Small intestine (tissue), 7 donors: Measurements from ENCODE around the gene ZNF586. TPM values are rescaled to one million over a fixed set of nuclear protein-coding genes. Genes with fewer than 3 reads are reported as not detected.
A peak's percentile ranks its signal among the peaks of the same experiment; 100 is the strongest.
"Not testable (repeated sequence)": the region's sequence is repeated elsewhere in the genome, so short reads cannot be mapped to it uniquely, and the experiment has no call there.

Source experiments
- DNase-seq, 2 donors: peaks; one replicate each; pipeline versions ENCODE4 v3.0.0 to v3.0.0-alpha.2; 2013
- FAIRE-seq: peaks from 2 replicates; lab custom pipeline; 2012; peaks lifted over from hg19 to GRCh38; lab: Jason Lieb, UNC
- H3K27ac ChIP-seq, 3 donors: one replicate each; pipeline ENCODE4 v1.5.1; 2013; ENCODE audit warnings: low read length in 2 of 3, mild to moderate bottlenecking in 2 of 3, control low read depth in 1 of 3, inconsistent platforms in 1 of 3, low read depth in 1 of 3, moderate library complexity in 1 of 3
- H3K27me3 ChIP-seq, 3 donors: one replicate each; pipeline ENCODE4 v1.6.1; 2013; ENCODE audit warnings: low read length in 3 of 3, inconsistent platforms in 1 of 3; ENCODE audit not compliant: control insufficient read depth in 3 of 3, insufficient read depth in 3 of 3
- H3K36me3 ChIP-seq, 3 donors: one replicate each; pipeline ENCODE4 v1.6.1; 2013; ENCODE audit warnings: low read length in 3 of 3, inconsistent platforms in 1 of 3, low read depth in 1 of 3, mild to moderate bottlenecking in 1 of 3, moderate library complexity in 1 of 3; ENCODE audit not compliant: control insufficient read depth in 3 of 3, insufficient read depth in 2 of 3
- H3K4me1 ChIP-seq, 3 donors: one replicate each; pipeline ENCODE4 v1.6.1; 2013; ENCODE audit warnings: low read length in 2 of 3, inconsistent platforms in 1 of 3, low read depth in 1 of 3, mild to moderate bottlenecking in 1 of 3, moderate library complexity in 1 of 3; ENCODE audit not compliant: control insufficient read depth in 3 of 3, insufficient read depth in 2 of 3
- H3K4me3 ChIP-seq, 3 donors: one replicate each; pipeline ENCODE4 v1.5.1; 2013; ENCODE audit warnings: low read length in 3 of 3, control low read depth in 1 of 3, inconsistent platforms in 1 of 3, low read depth in 1 of 3, mild to moderate bottlenecking in 1 of 3, moderate library complexity in 1 of 3
- H3K9me3 ChIP-seq, 2 donors: one replicate each; pipeline ENCODE4 v1.6.1; 2013; ENCODE audit warnings: low read depth in 1 of 2, low read length in 1 of 2; ENCODE audit not compliant: control insufficient read depth in 2 of 2, insufficient read depth in 1 of 2
- WGBS, 3 donors: extraction: QIAGEN DNeasy Blood & Tissue Kit; methylation state at CpG; one replicate each; pipeline ENCODE4 v1.1.7; 2013; 5-methylcytosine and 5-hydroxymethylcytosine counted together
- polyA plus RNA-seq, 4 donors: library from polyadenylated mRNA; stranded (reverse) in 3 of 4; unstranded in 1 of 4; fragments of 200-250 nt in 3 of 4; fragments of 120-200 nt in 1 of 4; gene quantifications; one replicate each; pipeline versions ENCODE4 v1.2.1 to v1.2.3, GENCODE V29; 2013
- donor health status: healthy with polysubstance abuse.
- donor health status: control.
- donor health status: control.
- donor health status: Bipolar disorder and iron deficiency.
- donor health status: healthy.

ZNF586 gene
- polyA plus RNA-seq, 4 donors, result 6.2 to 20.4 (median 8.0) TPM

- DNase-seq (peak in 1 of 2 donors; percentile 16), FAIRE-seq (no peak)
- peak overlapping the region; percentile 34 to 91 (median 73) for H3K27ac ChIP-seq
Measured at GRCh38 chr19:57820599-57820998, 51.1 kb downstream of the ZNF586 start.

GRCh38 chr19:57821095-57821494 lies 51.6 kb downstream of the ZNF586 start:
- not testable (repeated sequence) for FAIRE-seq, H3K27me3 ChIP-seq, H3K9me3 ChIP-seq
- WGBS, 3 donors, result 13 to 46% (median 40%) methylated on average over 2 to 3 of the region's 3 CpGs
- Histone ChIP-seq H3K36me3 (peaks cover 0 to 17% (median 2%) of the 10 kb centered on the region in 3 donors), H3K27ac (peak overlapping the region in 2 of 3 donors; percentile 73 to 91), H3K4me1 (peaks cover 0 to 23% (median 2%) of the 10 kb centered on the region in 3 donors), H3K4me3 (peak overlapping the region in 2 of 3 donors; percentile 84 to 89)
- DNase-seq, result peak; percentile 51 to 63

More at GRCh38 chr19:57820599-57820998, 51.1 kb downstream of the ZNF586 start:
- Histone ChIP-seq H3K4me3 (peak overlapping the region in 2 of 3 donors; percentile 84 to 89), H3K36me3 (peaks cover 0 to 15% (median 2%) of the 10 kb centered on the region in 3 donors), H3K4me1 (peaks cover 0 to 27% (median 2%) of the 10 kb centered on the region in 3 donors), H3K27me3 (no peaks in the 10 kb centered on the region), H3K9me3 (peaks cover 0 to 4% of the 10 kb centered on the region in 2 donors)
- 23 to 61% (median 35%) methylated on average over 6 of the region's 6 CpGs for WGBS, 3 donors

- DNase-seq, result peak; percentile 66 to 91
- Histone ChIP-seq H3K36me3 (peaks cover 2 to 21% (median 2%) of the 10 kb centered on the region in 3 donors), H3K27ac (peak overlapping the region in 1 of 3 donors; percentile 91), H3K4me1 (peaks cover 0 to 21% (median 2%) of the 10 kb centered on the region in 3 donors)
- H3K4me3 ChIP-seq, H3K9me3 ChIP-seq, FAIRE-seq, H3K27me3 ChIP-seq: not testable (repeated sequence)
- WGBS, 3 donors, result 63 to 94% (median 87%) methylated on average over 2 to 3 of the region's 3 CpGs
Measured at GRCh38 chr19:57821501-57821900, 52.0 kb downstream of the ZNF586 start.

GRCh38 chr19:57823155-57823554 lies 53.7 kb downstream of the ZNF586 start:
- H3K27ac ChIP-seq, H3K27me3 ChIP-seq, H3K4me3 ChIP-seq, DNase-seq, H3K9me3 ChIP-seq, FAIRE-seq: not testable (repeated sequence)
- 65 to 92% (median 82%) methylated on average over 1 to 2 of the region's 2 CpGs for WGBS, 3 donors
- Histone ChIP-seq H3K4me1 (peaks cover 0 to 21% (median 2%) of the 10 kb centered on the region in 3 donors), H3K36me3 (peaks cover 2 to 29% (median 2%) of the 10 kb centered on the region in 3 donors)

- not testable (repeated sequence) for FAIRE-seq, DNase-seq, H3K4me3 ChIP-seq, H3K27me3 ChIP-seq, H3K9me3 ChIP-seq
- peaks cover 2 to 32% (median 2%) of the 10 kb centered on the region in 3 donors for H3K36me3 ChIP-seq
- peaks cover 0 to 22% (median 2%) of the 10 kb centered on the region in 3 donors for H3K4me1 ChIP-seq
- 56 to 74% (median 59%) methylated on average over 4 of the region's 4 CpGs for WGBS, 3 donors
- peak overlapping the region in 1 of 3 donors; percentile 15 for H3K27ac ChIP-seq
Measured at GRCh38 chr19:57823608-57824007, 54.1 kb downstream of the ZNF586 start.

- no peak overlapping the region for H3K4me3 ChIP-seq
- FAIRE-seq (no peak), DNase-seq (no peak)
- peaks cover 2 to 36% (median 2%) of the 10 kb centered on the region in 3 donors for H3K36me3 ChIP-seq
- H3K9me3 ChIP-seq, result peaks cover 0 to 4% of the 10 kb centered on the region in 2 donors
- peaks cover 0 to 34% (median 2%) of the 10 kb centered on the region in 3 donors for H3K4me1 ChIP-seq
- no peaks in the 10 kb centered on the region for H3K27me3 ChIP-seq
- 92 to 96% (median 95%) methylated on average over 6 of the region's 6 CpGs for WGBS, 3 donors
- no peak overlapping the region for H3K27ac ChIP-seq
Measured at GRCh38 chr19:57825511-57825910, 56.0 kb downstream of the ZNF586 start.

DNA sequence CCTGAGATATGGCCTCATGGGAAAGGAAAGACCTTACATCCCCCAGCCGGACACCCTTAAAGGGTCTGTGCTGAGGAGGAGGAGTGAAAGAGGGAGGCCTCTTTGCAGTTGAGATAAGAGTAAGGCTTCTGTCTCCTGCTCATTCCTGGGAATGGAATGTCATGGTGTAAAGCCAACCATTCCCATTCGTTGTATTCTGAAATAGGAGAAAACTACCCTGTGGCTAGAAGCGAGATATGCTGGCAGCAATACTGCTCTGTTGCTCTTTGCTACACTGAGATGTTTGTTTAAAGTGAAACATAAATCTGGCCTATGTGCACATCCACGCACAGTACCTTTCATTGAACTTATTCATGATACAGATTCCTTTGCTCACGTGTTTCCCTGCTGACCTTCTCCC lies 59.8 kb downstream of the ZNF586 start:
- H3K27ac ChIP-seq, result peak overlapping the region in 1 of 3 donors; percentile 68
- 80 to 89% (median 81%) methylated on average over 5 of the region's 5 CpGs for WGBS, 3 donors

GRCh38 chr19:57830071-57830602 lies 60.7 kb downstream of the ZNF586 start, which contains the start of gene ZNF587B:
Gene ZNF587B (plus strand): TSS chr19:57830299. CDS start chr19:57830529, 230 bp downstream.
- Histone ChIP-seq H3K4me3 (peak within 1 kb of the TSS; percentile 8 to 55 (median 30)), H3K27ac (peak within 1 kb of the TSS in 2 of 3 donors; percentile 68 to 83)
- no peak for FAIRE-seq

More for the DNA sequence above, 59.8 kb downstream of the ZNF586 start:
- FAIRE-seq (no peak), DNase-seq (no peak)
- H3K27me3 ChIP-seq, result no peaks in the 10 kb centered on the region
- peaks cover 0 to 20% (median 0%) of the 10 kb centered on the region in 3 donors for H3K4me1 ChIP-seq
- peaks cover 2 to 41% (median 2%) of the 10 kb centered on the region in 3 donors for H3K36me3 ChIP-seq
- H3K4me3 ChIP-seq, result no peak overlapping the region
- H3K9me3 ChIP-seq, result no peaks in the 10 kb centered on the region

More at GRCh38 chr19:57830071-57830602, 60.7 kb downstream of the ZNF586 start, which contains the start of gene ZNF587B:
- H3K9me3 ChIP-seq, result no peaks in the 10 kb centered on the region
- peaks cover 0 to 20% (median 0%) of the 10 kb centered on the region in 3 donors for H3K4me1 ChIP-seq
- peaks cover 2 to 38% (median 2%) of the 10 kb centered on the region in 3 donors for H3K36me3 ChIP-seq
- WGBS, 3 donors, result 34 to 72% (median 69%) methylated on average over 22 of the region's 22 CpGs
- DNase-seq, result peak; percentile 71 to 91
- H3K27me3 ChIP-seq, result no peaks in the 10 kb centered on the region
